Tibial artery (tissue), 4 donors: Measurements from ENCODE around the gene PARP9.

Experiments
- DNase-seq, 2 donors: peaks; one replicate each; pipeline ENCODE4 v3.0.0-alpha.2; 2019
- H3K27ac ChIP-seq, 2 donors: fragments of 200-600 bp; sonication (generic) in 1 of 2; 1 replicate in 1 of 2; 2 replicates in 1 of 2; pipeline ENCODE4 v1.5.1; 2018 to 2019; ENCODE audit warnings: mild to moderate bottlenecking in 1 of 2
- H3K27me3 ChIP-seq, 2 donors: fragments of 200-600 bp; sonication (generic) in 1 of 2; one replicate each; pipeline versions ENCODE4 v1.5.1 to v1.6.0; 2016 to 2019
- H3K36me3 ChIP-seq, 3 donors: fragments of 200-600 bp; sonication (generic) in 2 of 3; one replicate each; pipeline ENCODE4 v1.5.1; 2016 to 2019; ENCODE audit warnings: mild to moderate bottlenecking in 2 of 3
- H3K4me1 ChIP-seq, 4 donors: fragments of 200-600 bp; sonication (generic) in 2 of 4; 1 replicate in 3 of 4; 2 replicates in 1 of 4; pipeline ENCODE4 v1.5.1; 2016 to 2019
- H3K4me3 ChIP-seq, 2 donors: fragments of 200-600 bp; sonication (generic) in 1 of 2; 1 replicate in 1 of 2; 2 replicates in 1 of 2; pipeline ENCODE4 v1.5.1; 2018 to 2019; ENCODE audit warnings: mild to moderate bottlenecking in 2 of 2
- H3K9me3 ChIP-seq, 3 donors: fragments of 200-600 bp; sonication (generic) in 1 of 3; one replicate each; pipeline ENCODE4 v1.5.1; 2016 to 2019
- intact Hi-C: fragments of 100-400 bp; cut with DNase I; formaldehyde crosslinking; loops from one replicate; pipeline ENCODE4 v1.15.0; 2023; ENCODE audit warnings: low total_unique reads
- TF ChIP-seq, protein P1 (sequence below), 2 experiments: fragments of 200-600 bp in 1 of 2; fragments of 450-650 bp in 1 of 2; IDR thresholded peaks; one replicate each; pipeline ENCODE4 v1.5.1; 2017 to 2019; ENCODE audit warnings: antibody characterized with exemption in 2 of 2, mild to moderate bottlenecking in 1 of 2, moderate library complexity in 1 of 2

PARP9 gene

GRCh38 chr3:122559906-122560305, 4.2 kb downstream of the PARP9 start:
- no peaks in the 10 kb centered on the region for H3K27me3 ChIP-seq
- DNase-seq, result no peak
- intact Hi-C loops, result no loop called here
- no peaks in the 10 kb centered on the region for H3K9me3 ChIP-seq
- TF ChIP-seq, protein P1, sequence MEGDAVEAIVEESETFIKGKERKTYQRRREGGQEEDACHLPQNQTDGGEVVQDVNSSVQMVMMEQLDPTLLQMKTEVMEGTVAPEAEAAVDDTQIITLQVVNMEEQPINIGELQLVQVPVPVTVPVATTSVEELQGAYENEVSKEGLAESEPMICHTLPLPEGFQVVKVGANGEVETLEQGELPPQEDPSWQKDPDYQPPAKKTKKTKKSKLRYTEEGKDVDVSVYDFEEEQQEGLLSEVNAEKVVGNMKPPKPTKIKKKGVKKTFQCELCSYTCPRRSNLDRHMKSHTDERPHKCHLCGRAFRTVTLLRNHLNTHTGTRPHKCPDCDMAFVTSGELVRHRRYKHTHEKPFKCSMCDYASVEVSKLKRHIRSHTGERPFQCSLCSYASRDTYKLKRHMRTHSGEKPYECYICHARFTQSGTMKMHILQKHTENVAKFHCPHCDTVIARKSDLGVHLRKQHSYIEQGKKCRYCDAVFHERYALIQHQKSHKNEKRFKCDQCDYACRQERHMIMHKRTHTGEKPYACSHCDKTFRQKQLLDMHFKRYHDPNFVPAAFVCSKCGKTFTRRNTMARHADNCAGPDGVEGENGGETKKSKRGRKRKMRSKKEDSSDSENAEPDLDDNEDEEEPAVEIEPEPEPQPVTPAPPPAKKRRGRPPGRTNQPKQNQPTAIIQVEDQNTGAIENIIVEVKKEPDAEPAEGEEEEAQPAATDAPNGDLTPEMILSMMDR (IDR thresholded peaks at IDR 0.05), result no peak
- H3K4me1 ChIP-seq, result peaks cover 0 to 21% (median 11%) of the 10 kb centered on the region in 4 donors
- H3K27ac ChIP-seq, result no peak overlapping the region
- no peak overlapping the region for H3K4me3 ChIP-seq
- H3K36me3 ChIP-seq, result peaks cover 38 to 48% (median 42%) of the 10 kb centered on the region in 3 donors

DNA sequence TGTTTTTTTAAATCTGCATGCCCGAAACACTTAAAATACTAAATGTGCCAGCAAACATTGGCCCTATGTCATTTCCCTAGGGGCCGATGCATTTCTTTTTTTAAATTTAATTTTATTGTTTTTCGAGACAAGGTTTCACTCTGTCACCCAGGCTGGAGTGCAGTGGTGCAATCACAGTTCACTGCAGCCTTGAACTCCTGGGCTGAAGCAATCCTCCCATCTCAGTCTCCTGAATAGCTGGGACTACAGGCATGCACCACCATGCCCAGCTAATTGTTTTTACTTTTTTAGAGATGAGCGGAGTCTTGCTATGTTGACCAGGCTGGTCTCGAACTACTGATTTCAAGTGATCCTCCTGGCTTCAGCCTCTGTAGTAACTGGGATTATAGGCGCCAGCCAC, 5.5 kb downstream of the PARP9 start:
- no peaks in the 10 kb centered on the region for H3K27me3 ChIP-seq
- TF ChIP-seq, protein P1 (IDR thresholded peaks at IDR 0.05), result no peak
- H3K27ac ChIP-seq, result no peak overlapping the region
- H3K9me3 ChIP-seq, result no peaks in the 10 kb centered on the region
- H3K4me1 ChIP-seq, result peaks cover 0 to 17% (median 8%) of the 10 kb centered on the region in 4 donors
- peaks cover 38 to 61% (median 55%) of the 10 kb centered on the region in 3 donors for H3K36me3 ChIP-seq
- intact Hi-C loops, result no loop called here
- DNase-seq, result no peak
- H3K4me3 ChIP-seq, result no peak overlapping the region

DNA sequence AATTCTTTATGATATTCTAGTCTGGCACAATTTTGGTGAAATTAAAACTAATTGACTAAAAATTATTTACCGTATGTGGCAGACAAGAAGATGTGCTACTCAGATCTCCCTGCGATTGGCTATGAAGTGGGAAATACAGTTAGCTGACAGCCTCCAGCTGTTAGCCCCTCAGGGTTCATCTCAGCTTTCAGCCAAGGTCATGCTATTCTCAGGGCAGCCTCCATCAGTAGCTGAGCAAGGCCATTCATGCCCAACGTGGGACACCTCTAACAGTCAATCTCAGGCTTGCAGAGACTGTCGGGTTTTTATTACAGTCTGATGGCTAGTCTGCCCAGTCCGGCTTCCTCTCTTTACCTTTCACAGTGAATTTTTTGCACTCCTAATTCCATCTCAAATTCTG, 6.7 kb downstream of the PARP9 start:
- intact Hi-C loops, result no loop called here
- no peaks in the 10 kb centered on the region for H3K27me3 ChIP-seq
- no peak overlapping the region for H3K4me3 ChIP-seq
- H3K4me1 ChIP-seq, result peaks cover 0 to 6% (median 0%) of the 10 kb centered on the region in 4 donors
- DNase-seq, result no peak
- H3K9me3 ChIP-seq, result no peaks in the 10 kb centered on the region
- no peak overlapping the region for H3K27ac ChIP-seq
- TF ChIP-seq, protein P1 (IDR thresholded peaks at IDR 0.05), result no peak
- peaks cover 38 to 67% (median 56%) of the 10 kb centered on the region in 3 donors for H3K36me3 ChIP-seq

GRCh38 chr3:122555275-122556071, 8.6 kb downstream of the PARP9 start:
- peaks cover 51 to 86% (median 72%) of the 10 kb centered on the region in 3 donors for H3K36me3 ChIP-seq
- DNase-seq, result no peak
- no peak overlapping the region for H3K27ac ChIP-seq
- H3K4me3 ChIP-seq, result no peak overlapping the region
- H3K9me3 ChIP-seq, result no peaks in the 10 kb centered on the region
- intact Hi-C loops, result no loop called here
- H3K4me1 ChIP-seq, result no peaks in the 10 kb centered on the region
- H3K27me3 ChIP-seq, result no peaks in the 10 kb centered on the region
- TF ChIP-seq, protein P1 (IDR thresholded peaks at IDR 0.05), result no peak

DNA sequence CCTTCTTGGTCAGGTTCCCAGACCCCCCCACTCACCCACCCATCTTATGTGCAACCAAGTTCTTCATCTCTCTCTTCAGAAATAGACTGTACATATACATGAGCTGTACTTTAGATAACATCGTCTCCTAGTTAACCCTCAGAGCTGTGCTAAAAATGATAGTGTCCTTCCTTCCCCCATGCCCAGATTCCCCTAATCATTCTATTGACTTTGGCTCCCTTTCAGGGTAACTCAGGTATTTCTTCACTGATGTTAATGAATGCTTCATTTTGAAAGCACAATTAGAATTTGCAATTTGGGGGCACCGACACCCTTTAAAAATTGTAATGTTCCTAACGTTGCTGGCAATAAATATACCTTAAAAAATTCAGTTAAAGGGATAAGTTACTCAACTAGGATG, 10.9 kb downstream of the PARP9 start:
- Histone ChIP-seq H3K4me1 (no peaks in the 10 kb centered on the region), H3K4me3 (no peak overlapping the region), H3K27me3 (no peaks in the 10 kb centered on the region), H3K36me3 (peaks cover 52 to 93% (median 82%) of the 10 kb centered on the region in 3 donors), H3K27ac (no peak overlapping the region), H3K9me3 (no peaks in the 10 kb centered on the region)
- TF ChIP-seq, protein P1 (IDR thresholded peaks at IDR 0.05), result no peak
- DNase-seq, result no peak
- intact Hi-C loops, result no loop called here
